Measurements from ENCODE around the gene MAEA. TPM values are rescaled to one million over a fixed set of nuclear protein-coding genes. Genes with fewer than 3 reads are reported as not detected.

MAEA gene
- total and polyA plus RNA-seq, 4 experiments from 2014 or later = 54.1 to 106 (median 85.8) TPM

DNA sequence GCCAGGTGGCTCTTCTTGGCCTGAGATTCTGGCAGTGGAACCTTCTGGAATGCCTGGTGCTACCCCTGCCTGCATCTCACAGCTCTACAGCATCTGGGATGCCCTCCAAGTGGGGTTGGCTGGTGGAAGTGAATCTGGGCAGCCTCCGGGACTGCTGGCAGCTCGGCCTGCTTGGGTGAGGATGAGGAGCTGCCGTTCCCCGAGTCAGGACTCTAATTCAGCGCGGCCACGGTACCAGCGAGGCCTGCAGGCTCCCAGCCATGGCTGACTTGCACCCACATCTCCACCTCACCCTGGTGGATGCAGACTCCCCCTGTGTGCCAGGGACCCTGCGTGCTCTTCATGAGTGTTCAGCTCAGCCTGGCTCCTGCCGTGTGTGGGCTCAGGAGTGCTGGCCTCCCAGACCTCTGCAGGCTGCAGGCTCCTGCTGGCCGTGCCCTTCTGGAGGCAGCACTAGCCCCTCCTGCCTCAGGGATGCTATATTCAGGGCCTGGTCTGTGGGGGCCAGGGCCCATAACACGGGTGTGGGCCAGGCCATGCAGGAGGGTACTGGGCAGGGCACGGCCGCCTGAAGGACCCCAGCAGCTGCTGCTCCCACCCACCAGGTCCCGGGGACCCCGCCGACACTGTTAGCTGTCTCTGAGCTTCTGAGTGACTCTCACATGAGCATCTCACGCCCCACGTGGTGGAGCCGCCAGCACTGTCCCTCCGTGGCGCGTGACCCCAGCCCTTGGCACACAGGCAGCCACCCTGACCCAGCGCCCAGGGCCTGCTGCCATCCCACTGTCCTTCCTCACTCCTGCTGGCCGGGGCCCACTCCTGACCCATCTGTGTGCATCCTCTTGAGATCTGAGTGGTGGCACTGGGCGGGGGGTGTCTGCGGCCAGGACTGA, 67.9 kb downstream of the MAEA start:
- Mint-ChIP-seq H3K9me3 (no peaks in the 10 kb centered on the region), H3K27ac (no peak overlapping the region), H3K27me3 (no peaks in the 10 kb centered on the region), H3K36me3 (peaks cover 8 to 9% of the 10 kb centered on the region in 2 donors), H3K4me1 (peaks cover 0 to 4% (median under 1%) of the 10 kb centered on the region in 4 donors), H3K4me3 (no peak overlapping the region)
- no peak overlapping the region for H3K4me3 ChIP-seq (ENCODE audit: low read length in 2 of 2)
- peaks cover 3% of the 10 kb centered on the region for H3K36me3 ChIP-seq (ENCODE audit: insufficient read depth, low read length)
- no peak overlapping the region for H3K27ac ChIP-seq (ENCODE audit: low read depth, low read length)
- CTCF ChIA-PET (ENCODE audit: partially characterized antibody) = interaction anchor here (0.8 to 6.5 kb wide), 5 partner anchors 220 to 248 kb away, joined by 3 to 48 read pairs (median 6); no protein-coding TSS in a partner anchor
- H3K9me3 ChIP-seq (ENCODE audit: control insufficient read depth in 1 of 2, low read length in 2 of 2) = no peaks in the 10 kb centered on the region
- no peaks in the 10 kb centered on the region for H3K27me3 ChIP-seq (ENCODE audit: insufficient read depth, low read length)
- DNase-seq = peak in 1 of 5 donors; percentile 35
- H3K4me1 ChIP-seq (ENCODE audit: insufficient read depth, low read length) = no peaks in the 10 kb centered on the region
- POLR2A ChIA-PET (ENCODE audit: partially characterized antibody) = no interaction called here
- intact Hi-C loops (cut with micrococcal nuclease) = no loop called here

DNA sequence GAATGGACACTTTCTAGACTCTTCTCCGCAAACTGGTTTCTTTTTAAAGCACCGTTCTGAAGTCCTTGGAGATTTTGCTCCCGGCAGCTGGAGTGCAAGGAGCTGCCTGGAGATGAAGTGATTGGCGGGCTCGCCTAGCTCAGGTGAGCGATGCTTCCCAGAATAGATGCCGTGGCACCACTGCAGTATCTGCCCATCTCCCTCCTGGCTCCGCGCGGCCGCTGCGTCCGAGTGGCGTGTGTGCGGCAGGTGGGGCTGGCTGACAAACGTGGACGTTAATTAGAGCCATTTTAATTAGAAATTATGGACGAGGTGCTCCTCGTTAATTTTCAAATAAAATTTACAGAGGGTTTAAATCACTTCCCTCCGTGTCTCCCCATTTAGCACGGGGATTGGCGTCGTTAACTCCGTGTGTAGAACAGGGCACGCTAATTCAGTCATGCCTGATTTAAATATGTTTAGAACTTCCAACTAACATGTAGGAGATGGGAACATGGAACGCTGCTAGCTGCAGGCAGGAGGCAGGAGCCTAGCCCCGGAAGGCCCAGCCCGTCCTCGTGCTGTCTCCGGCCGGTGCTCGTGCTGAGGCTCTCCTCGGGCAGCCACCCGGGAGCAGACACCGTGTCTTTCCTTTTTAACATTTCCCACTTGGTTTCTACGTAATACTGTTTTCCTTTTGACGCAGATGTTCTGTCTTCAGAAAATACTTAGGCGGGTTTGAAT, 68.9 kb downstream of the MAEA start:
- Histone ChIP-seq H3K4me3 (ENCODE audit: low read length in 2 of 2) (no peak overlapping the region), H3K9me3 (ENCODE audit: control insufficient read depth in 1 of 2, low read length in 2 of 2) (no peaks in the 10 kb centered on the region), H3K27ac (ENCODE audit: low read depth, low read length) (no peak overlapping the region), H3K27me3 (ENCODE audit: insufficient read depth, low read length) (no peaks in the 10 kb centered on the region), H3K36me3 (ENCODE audit: insufficient read depth, low read length) (no peaks in the 10 kb centered on the region), H3K4me1 (ENCODE audit: insufficient read depth, low read length) (no peaks in the 10 kb centered on the region)
- intact Hi-C loops (cut with micrococcal nuclease) = no loop called here
- Mint-ChIP-seq H3K4me3 (no peak overlapping the region), H3K36me3 (peaks cover 5 to 10% of the 10 kb centered on the region in 2 donors), H3K27me3 (no peaks in the 10 kb centered on the region), H3K9me3 (no peaks in the 10 kb centered on the region), H3K4me1 (peaks cover 0 to 4% (median 2%) of the 10 kb centered on the region in 4 donors), H3K27ac (no peak overlapping the region)
- ChIA-PET CTCF (ENCODE audit: partially characterized antibody) (interaction anchor here (0.8 to 0.9 kb wide), 3 partner anchors 80 to 247 kb away, joined by 3 read pairs; no protein-coding TSS in a partner anchor), POLR2A (ENCODE audit: partially characterized antibody) (no interaction called here)
- peak in 1 of 5 donors; percentile 10 for DNase-seq

DNA sequence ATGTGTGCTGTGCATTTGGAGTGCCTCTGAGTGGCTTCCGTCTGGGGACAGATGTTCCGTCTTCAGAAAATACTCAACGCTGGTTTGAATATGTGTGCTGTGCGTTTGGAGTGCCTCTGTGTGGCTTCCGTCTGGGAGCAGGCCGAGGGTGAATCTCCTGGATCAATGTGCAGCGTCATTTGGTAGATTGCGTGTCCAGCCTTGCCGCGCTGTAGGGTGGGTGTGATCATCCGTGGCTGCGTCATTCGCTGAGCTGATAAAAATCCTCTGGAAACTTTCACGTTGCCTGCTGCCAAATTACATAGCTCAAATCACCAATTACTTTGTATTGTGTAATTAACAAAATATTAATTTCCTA, 69.4 kb downstream of the MAEA start:
- H3K4me1 ChIP-seq (ENCODE audit: insufficient read depth, low read length) = no peaks in the 10 kb centered on the region
- H3K36me3 Mint-ChIP-seq = peaks cover 5 to 10% of the 10 kb centered on the region in 2 donors
- H3K4me3 ChIP-seq (ENCODE audit: low read length in 2 of 2) = no peak overlapping the region
- no peaks in the 10 kb centered on the region for H3K36me3 ChIP-seq (ENCODE audit: insufficient read depth, low read length)
- no peaks in the 10 kb centered on the region for H3K27me3 Mint-ChIP-seq
- intact Hi-C loops (cut with micrococcal nuclease) = no loop called here
- no peaks in the 10 kb centered on the region for H3K27me3 ChIP-seq (ENCODE audit: insufficient read depth, low read length)
- CTCF ChIA-PET (ENCODE audit: partially characterized antibody) = interaction anchor here (0.9 kb wide), 1 partner anchor 81 kb away, joined by 3 read pairs; no protein-coding TSS in a partner anchor
- H3K4me3 Mint-ChIP-seq = no peak overlapping the region
- H3K4me1 Mint-ChIP-seq = peaks cover 0 to 4% (median 2%) of the 10 kb centered on the region in 4 donors
- no peak overlapping the region for H3K27ac ChIP-seq (ENCODE audit: low read depth, low read length)
- no peaks in the 10 kb centered on the region for H3K9me3 ChIP-seq (ENCODE audit: control insufficient read depth in 1 of 2, low read length in 2 of 2)
- DNase-seq = peak in 1 of 5 donors; percentile 5
- H3K27ac Mint-ChIP-seq = no peak overlapping the region
- POLR2A ChIA-PET (ENCODE audit: partially characterized antibody) = no interaction called here
- H3K9me3 Mint-ChIP-seq = no peaks in the 10 kb centered on the region

DNA sequence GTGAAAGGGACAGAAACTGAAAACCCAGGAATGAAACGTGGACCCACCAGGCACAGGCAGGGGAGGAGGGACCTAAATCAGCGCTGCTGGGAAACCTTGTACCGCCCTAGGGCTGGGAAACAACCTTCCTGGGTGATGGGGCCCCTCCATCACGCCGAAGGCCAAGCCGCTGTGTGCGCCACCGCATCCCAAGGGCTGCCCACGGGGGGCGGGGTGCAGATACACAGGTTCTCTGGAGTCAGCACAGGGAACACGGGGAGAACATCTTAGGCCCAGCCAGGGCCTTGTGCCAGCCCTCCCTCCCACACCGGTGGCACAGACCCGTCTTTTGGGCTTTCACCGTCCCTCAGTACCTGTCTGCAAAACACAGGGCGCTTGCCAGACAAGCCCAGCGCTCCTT, 70.3 kb downstream of the MAEA start:
- Mint-ChIP-seq H3K36me3 (peaks cover 5 to 10% of the 10 kb centered on the region in 2 donors), H3K9me3 (no peaks in the 10 kb centered on the region), H3K4me1 (peaks cover 0 to 4% (median 2%) of the 10 kb centered on the region in 4 donors), H3K27me3 (no peaks in the 10 kb centered on the region), H3K4me3 (no peak overlapping the region), H3K27ac (no peak overlapping the region)
- intact Hi-C loops (cut with micrococcal nuclease) = no loop called here
- peak in 1 of 5 donors; percentile 13 for DNase-seq
- Histone ChIP-seq H3K9me3 (ENCODE audit: control insufficient read depth in 1 of 2, low read length in 2 of 2) (no peaks in the 10 kb centered on the region), H3K27ac (ENCODE audit: low read depth, low read length) (no peak overlapping the region), H3K4me1 (ENCODE audit: insufficient read depth, low read length) (no peaks in the 10 kb centered on the region), H3K4me3 (ENCODE audit: low read length in 2 of 2) (no peak overlapping the region), H3K36me3 (ENCODE audit: insufficient read depth, low read length) (no peaks in the 10 kb centered on the region), H3K27me3 (ENCODE audit: insufficient read depth, low read length) (no peaks in the 10 kb centered on the region)
- ChIA-PET CTCF (ENCODE audit: partially characterized antibody) (no interaction called here), POLR2A (ENCODE audit: partially characterized antibody) (no interaction called here)

DNA sequence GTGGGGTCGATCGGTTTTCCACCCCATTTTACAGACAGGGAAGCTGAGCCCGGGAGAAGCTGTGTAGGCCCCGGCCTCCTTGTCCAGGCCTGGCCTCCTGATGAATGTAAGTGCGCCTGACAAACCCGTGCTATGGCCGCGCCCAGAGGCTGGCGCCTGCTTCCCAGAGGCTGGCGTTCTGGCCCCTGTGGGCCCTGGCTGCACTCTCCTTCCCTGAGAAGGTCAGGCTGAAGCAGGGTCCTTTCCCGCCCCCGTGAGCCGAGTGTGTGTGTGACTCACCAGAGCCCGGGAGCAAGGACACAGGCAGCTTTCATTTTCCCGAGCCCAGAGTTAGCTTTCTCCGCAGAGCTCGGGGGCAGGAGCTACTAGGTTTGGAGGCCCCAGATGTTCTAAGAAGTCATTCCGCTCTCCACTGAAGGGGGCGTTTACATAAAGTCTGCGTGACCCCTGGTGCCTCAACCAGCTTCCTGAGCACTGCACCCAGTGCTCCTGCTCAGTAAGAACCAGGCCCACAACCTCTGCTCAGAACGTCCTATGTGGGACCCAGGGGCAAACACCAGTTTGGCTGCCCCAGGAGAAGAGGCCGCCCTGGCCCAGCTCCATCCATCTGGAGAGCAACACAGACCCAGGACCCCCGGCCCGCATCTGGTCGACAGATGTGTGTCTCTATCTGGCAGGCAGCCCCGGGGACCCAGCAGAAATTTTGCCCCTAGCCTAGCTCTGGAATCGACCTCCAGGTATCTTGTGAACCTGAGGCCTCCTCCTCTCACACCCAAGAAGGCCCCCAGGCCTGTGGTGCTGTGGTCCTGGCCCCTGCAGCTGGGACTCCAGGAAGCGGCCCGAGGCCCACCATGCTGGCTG, 71.0 kb downstream of the MAEA start:
- H3K4me1 Mint-ChIP-seq = peaks cover 0 to 4% (median 2%) of the 10 kb centered on the region in 4 donors
- H3K36me3 Mint-ChIP-seq = peaks cover 5 to 8% of the 10 kb centered on the region in 2 donors
- no peaks in the 10 kb centered on the region for H3K4me1 ChIP-seq (ENCODE audit: insufficient read depth, low read length)
- H3K9me3 ChIP-seq (ENCODE audit: control insufficient read depth in 1 of 2, low read length in 2 of 2) = no peaks in the 10 kb centered on the region
- POLR2A ChIA-PET (ENCODE audit: partially characterized antibody) = no interaction called here
- H3K9me3 Mint-ChIP-seq = no peaks in the 10 kb centered on the region
- CTCF ChIA-PET (ENCODE audit: partially characterized antibody) = no interaction called here
- no peaks in the 10 kb centered on the region for H3K36me3 ChIP-seq (ENCODE audit: insufficient read depth, low read length)
- H3K4me3 ChIP-seq (ENCODE audit: low read length in 2 of 2) = no peak overlapping the region
- intact Hi-C loops (cut with micrococcal nuclease) = no loop called here
- H3K27me3 Mint-ChIP-seq = no peaks in the 10 kb centered on the region
- H3K27ac ChIP-seq (ENCODE audit: low read depth, low read length) = no peak overlapping the region
- no peak overlapping the region for H3K4me3 Mint-ChIP-seq
- peak in 1 of 5 donors; percentile 15 for DNase-seq
- no peaks in the 10 kb centered on the region for H3K27me3 ChIP-seq (ENCODE audit: insufficient read depth, low read length)
- H3K27ac Mint-ChIP-seq = no peak overlapping the region

DNA sequence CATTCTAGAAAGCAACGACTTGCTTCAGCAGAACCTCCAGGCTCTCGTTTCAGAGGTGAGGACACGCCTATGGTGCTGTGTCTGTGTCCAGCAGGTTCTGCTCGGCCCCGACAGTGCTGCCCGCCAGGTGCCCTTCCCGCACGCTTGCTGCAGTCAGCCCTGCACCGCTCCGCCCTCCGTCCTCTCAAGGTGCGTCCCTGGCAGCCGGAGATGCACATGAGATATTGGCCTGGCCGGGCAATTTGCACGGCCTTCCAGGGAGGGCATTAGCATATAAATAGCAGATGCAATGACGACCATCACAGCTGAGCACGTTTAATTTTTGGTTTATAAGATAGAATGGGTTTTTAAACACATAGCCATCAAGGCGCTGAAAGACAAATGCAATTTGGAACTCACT, 71.7 kb downstream of the MAEA start:
- no peak for DNase-seq
- Mint-ChIP-seq H3K4me3 (no peak overlapping the region), H3K9me3 (no peaks in the 10 kb centered on the region), H3K27ac (no peak overlapping the region), H3K36me3 (peaks cover 5 to 8% of the 10 kb centered on the region in 2 donors), H3K27me3 (no peaks in the 10 kb centered on the region), H3K4me1 (peaks cover 0 to 3% (median under 1%) of the 10 kb centered on the region in 4 donors)
- intact Hi-C loops (cut with micrococcal nuclease) = no loop called here
- Histone ChIP-seq H3K27ac (ENCODE audit: low read depth, low read length) (no peak overlapping the region), H3K4me3 (ENCODE audit: low read length in 2 of 2) (no peak overlapping the region), H3K36me3 (ENCODE audit: insufficient read depth, low read length) (no peaks in the 10 kb centered on the region), H3K4me1 (ENCODE audit: insufficient read depth, low read length) (no peaks in the 10 kb centered on the region), H3K27me3 (ENCODE audit: insufficient read depth, low read length) (no peaks in the 10 kb centered on the region), H3K9me3 (ENCODE audit: control insufficient read depth in 1 of 2, low read length in 2 of 2) (no peaks in the 10 kb centered on the region)
- CTCF ChIA-PET (ENCODE audit: partially characterized antibody) = no interaction called here
- POLR2A ChIA-PET (ENCODE audit: partially characterized antibody) = no interaction called here
